Prostate gland (tissue), 2 donors: Measurements from ENCODE around the gene APOBEC3B.
"Not testable (repeated sequence)": the region's sequence is repeated elsewhere in the genome, so short reads cannot be mapped to it uniquely, and the experiment has no call there.

Experiments used
- CTCF ChIP-seq, 4 experiments: fragments of 200-600 bp in 2 of 4; fragments of 450-650 bp in 2 of 4; sonication (generic) in 2 of 4; IDR thresholded peaks; 1 replicate in 3 of 4; 2 replicates in 1 of 4; pipeline ENCODE4 v1.5.1; 2016 to 2019; ENCODE audit warnings: antibody characterized with exemption in 4 of 4, mild to moderate bottlenecking in 2 of 4, moderate library complexity in 2 of 4
- POLR2A ChIP-seq: fragments of 450-650 bp; IDR thresholded peaks from one replicate; pipeline ENCODE4 v1.6.1; 2016; ENCODE audit warnings: antibody characterized with exemption, mild to moderate bottlenecking
- POLR2AphosphoS5 ChIP-seq: sonication (generic); formaldehyde crosslinking; IDR thresholded peaks from one replicate; pipeline ENCODE4 v1.6.1; 2017; ENCODE audit warnings: antibody characterized with exemption

GRCh38 chr22:38945706-38946338, 36.3 kb upstream of the APOBEC3B start:
- not testable (repeated sequence) for TF ChIP-seq POLR2A; CTCF (IDR thresholded peaks at IDR 0.05); POLR2AphosphoS5
